HS-5 (cell line): ENCODE data around the gene DPEP3.

Source experiments
- DNase-seq: peaks from one replicate; pipeline ENCODE4 v3.0.0-alpha.2; 2012; ENCODE audit warnings: low read depth

DPEP3 gene

DNA sequence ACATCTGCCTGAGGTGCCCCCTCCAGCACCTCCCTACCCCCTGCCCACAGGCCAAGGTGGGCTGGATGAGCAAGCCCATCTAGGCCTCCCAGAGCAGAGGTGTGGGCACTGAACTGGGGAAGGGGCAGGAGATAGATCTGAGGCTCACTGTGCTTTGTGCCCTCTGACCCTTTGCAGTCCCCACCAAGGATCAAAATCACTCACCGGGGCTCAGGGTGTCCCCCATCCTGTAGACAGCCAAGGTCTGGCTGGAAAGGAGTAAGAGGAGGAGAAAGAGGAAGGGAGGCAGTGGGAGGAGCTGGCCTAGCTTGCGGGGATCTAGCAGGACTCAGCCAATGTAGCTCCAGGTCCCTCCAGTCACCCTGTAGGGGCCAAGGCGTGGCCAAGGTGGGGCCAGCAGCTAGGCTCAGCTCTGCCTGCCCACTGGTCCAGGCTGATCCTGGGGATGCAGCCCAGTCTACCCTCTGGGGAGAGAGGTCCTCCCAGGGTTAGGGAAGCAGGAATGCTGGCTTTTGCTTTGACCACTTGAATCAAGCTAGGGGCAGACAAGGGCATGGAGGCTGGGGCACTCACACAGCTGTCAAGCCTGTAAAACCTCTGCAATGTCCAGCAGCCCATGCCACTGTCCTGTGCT is 13.6 kb downstream of the DPEP3 start:
- DNase-seq: no peak

DNA sequence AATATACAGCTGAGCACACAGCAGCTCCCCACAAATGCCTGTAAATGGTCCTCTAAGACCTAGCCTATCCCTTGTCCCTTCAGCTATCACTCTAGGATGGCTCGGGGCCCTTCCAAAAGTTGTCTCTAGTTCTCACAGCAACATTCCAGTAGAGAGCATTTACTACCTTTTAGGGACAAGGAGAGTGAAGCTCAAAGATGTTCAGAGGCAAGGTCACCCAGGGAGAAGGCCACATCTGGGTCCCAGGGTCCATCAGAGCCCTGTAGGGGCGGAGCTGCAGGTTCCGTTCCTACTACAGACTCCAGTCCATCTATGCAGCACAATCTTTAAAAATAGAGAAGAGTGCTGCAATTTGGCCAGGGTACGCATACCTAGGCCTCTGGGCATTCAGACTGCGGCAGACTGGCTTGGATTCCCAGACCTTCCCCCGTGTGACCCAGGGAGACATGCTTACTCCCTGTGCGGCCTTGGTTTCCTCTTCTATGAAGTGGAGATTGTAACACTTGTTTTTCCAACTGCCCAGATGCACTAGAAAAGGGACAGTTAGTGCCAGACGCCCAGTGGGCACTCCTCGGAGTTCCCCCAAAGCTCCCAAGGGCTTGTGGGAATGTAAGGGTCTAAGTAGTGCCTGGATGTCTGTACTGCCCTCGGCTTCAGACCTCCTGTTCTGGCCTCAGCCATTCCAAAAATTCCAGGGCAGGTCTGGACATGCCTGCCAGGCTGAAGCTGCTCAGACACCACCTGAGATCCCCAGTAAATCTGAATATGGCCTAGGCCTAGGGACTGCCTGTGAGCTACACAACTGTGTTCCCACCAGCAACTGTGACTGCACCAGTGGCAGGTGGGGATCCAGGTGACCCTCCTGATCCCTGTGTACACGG is 14.4 kb downstream of the DPEP3 start:
- no peak for DNase-seq

DNA sequence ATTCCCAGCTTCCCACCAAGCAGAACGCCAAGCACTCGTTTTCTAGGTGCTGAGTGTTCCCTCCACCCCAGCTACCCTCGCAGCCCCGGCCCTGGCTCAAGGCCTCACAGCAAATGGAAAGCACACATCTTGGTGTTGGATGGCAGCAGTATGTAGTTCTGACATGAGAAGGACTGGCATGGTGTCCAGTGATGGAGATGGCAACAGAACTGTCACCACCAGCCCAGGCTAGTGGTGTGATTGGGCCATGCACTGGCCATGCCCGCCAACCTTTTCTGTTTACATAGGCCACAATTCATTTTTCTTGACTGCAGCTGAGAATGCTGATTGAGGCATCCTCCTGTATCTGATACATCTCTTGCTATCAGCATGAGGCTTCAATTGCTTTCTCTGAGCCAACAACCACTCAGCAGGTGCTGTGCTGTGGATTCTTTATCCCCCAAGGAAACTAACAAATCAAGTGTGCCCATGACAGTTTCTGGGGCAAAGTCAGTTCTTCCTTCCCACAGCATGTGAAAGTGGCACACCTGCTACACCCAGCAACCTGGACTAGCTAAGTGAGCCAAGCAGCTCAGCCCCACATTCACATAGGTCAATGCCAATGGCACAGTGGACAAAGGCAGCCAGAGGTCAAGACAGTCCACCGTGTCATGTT is 15.7 kb downstream of the DPEP3 start:
- DNase-seq: no peak

DNA sequence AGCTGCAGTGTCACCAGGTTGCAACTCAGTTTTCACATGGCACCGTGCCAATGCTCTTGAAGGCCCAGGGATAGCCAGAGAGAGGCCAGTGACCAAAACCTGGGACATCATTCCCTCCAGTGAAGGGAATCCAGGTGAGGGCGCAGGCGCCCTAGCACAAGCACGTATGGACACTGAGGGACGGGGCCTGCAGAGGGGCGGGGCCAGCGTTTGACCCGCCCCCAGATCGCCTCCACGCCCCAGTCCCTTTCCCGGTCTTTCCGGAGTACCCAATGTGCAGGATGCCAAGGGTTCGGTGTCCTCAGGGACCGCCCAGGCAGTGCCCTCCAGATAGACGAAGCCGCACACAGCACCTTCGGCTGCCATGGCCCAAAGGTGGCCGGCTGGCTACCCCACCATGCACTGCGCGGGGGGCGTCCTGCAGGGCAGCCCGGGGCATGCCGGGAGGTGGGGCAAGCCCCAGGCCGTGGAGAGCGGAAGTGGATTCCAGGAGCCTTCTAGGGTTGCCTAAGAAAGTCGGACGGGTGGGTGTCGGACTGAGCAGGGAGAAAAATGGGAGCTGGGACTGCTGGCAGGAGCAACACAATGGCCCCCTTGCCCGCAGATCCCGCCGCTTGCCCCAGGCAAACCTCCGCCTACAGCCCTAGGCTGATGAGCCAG is 16.5 kb downstream of the DPEP3 start:
- DNase-seq: no peak

DNA sequence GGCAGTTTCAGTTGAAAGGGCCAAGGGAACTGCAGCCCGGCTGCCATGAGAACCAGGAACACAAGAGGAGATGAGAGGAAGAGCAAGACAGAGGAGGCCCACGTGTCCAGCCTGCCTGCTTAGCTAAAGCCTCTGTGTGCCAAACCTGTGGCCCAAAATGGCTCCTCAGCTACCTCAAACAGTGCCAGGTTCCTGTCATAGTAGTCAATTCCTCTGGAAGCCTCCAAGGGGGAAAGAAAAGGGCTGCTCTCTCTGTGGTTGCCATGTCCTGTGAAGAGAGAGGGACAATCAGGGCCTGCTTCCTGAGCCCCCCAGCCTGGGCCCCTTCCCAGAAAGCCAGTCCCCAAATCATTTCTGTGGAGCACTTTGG is 17.0 kb downstream of the DPEP3 start:
- no peak for DNase-seq

DNA sequence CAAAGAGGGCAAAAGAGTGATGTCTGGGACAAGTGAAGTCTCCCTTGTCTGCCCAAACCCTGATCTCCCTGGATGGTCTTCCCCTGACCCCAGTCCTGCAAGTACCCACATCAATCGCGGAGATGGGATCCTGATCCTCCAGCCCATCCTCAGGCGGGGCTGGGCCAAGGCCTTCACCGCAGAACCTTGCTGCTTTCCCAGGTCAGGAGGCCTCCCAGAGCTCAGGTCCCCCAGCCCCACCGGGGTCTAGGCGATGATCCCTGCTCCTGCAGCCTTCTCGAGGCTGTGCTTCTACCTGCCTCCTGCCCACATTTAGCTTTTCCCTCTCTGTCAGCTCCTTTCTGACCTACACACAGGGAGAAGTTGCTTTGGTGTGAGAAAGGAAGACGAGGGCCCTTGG is 18.2 kb downstream of the DPEP3 start:
- DNase-seq: no peak

DNA sequence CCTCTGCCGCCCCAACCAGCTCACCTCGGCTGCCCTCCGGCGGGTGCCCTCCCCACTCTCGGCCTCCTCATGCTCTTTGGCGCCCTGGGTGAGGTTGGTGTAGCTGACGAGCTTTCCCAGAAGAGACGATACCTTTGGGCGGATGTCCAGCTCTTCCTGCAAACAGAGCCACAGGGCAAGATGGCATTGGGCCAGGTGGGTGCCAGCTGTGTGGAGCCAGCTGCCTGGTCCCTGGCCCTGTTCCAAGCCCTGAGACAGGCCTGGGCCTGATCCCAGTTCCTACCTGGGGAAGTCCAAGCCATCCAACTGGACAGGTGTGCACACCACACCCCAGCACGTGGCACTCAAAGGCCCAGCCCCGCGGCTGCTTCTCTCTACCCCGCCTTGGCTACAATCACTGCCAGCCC is 18.7 kb downstream of the DPEP3 start:
- DNase-seq: no peak

DNA sequence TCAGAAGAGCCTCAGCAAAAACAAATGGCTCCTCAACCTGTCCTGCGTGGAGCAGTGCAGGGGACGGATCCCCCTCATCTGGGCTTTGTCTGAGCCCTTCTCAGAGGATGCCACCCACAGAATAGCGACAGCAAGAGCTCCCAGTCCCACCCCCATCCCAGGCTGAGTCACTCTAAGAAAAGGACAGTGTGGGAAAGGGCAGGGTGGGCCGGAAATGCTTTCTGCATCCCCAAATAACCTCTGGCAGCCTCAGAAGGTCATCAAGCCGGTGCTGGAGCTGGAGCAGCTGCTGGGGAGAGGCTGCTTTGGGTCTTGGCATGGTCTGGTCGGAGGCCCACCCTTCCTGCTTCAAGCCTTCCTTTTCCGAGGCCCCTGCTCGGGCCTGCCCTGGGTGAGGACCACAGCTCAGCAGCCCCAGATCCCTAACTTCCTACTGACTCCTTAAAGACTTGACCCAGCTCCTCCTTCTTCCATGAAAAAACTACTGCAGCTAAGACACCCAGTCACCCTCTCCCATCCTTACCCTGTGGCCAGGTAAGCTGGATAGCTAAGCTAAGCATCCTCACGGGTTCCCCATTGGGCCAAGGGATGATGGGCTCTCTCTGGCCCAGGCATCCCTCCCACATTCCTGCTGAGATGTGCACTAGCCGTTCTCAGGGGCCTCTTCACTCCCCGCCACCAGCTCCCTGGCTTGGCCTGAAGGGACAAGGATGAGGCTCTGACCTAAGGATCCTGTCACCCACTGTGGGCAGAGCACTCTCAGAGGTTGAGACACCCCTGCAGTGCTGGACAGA is 20.6 kb downstream of the DPEP3 start:
- DNase-seq: no peak

DNA sequence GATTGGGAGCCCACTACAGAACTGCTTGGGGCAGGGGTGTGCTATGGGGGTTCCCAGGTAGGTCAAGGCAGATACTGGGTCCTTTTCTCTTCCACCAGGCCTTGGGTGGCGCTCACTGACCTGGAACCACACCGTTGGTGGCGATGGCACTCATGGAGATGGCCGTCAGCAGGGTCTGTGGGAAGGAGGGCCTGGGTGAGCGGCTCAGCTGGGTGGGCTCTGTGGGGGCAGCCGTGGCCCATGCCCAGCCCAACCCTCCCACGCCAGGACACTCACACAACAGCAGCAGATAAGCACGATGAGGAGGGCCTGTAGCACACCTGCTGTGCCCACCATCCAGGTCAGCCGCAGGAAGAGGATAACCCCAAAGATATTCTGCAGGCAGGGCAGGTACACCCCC is 22.7 kb downstream of the DPEP3 start:
- no peak for DNase-seq

DNA sequence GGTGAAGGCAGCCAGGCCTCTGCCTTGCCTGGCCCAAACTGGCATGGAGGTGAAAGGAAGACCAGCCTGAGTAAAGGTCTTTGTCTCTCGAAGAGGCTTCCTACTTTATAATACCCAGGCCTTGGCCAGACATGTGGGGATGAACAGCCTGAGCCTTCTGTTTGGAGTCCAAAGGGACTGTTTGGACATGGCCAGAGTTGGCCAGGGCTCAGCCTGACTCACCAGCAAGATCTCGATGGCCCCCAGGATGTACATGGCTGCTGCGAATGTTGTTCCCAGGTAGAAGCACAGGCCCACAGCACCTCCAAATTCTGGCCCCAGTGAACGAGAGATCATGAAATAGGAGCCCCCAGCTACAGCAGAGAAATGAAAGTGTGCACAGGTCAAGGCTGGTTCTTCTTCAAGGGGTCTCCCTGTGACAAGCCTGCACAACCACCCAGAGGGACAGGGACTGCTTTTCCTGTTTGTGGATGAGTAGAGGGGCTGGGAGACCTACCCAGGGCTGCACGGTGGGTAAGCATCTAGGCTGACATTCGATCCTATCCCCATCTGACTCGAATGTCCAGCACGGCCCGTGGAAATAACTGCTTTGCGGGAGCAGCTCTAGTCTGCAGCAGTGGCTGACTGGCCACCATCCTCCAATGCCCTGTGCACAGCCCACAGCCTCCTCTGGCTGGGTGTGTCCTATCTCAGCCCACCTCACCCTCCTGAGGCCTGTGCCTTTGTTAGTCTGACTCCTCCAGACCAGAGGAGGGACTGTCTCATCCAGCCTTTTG is 25.7 kb downstream of the DPEP3 start:
- no peak for DNase-seq

DNA sequence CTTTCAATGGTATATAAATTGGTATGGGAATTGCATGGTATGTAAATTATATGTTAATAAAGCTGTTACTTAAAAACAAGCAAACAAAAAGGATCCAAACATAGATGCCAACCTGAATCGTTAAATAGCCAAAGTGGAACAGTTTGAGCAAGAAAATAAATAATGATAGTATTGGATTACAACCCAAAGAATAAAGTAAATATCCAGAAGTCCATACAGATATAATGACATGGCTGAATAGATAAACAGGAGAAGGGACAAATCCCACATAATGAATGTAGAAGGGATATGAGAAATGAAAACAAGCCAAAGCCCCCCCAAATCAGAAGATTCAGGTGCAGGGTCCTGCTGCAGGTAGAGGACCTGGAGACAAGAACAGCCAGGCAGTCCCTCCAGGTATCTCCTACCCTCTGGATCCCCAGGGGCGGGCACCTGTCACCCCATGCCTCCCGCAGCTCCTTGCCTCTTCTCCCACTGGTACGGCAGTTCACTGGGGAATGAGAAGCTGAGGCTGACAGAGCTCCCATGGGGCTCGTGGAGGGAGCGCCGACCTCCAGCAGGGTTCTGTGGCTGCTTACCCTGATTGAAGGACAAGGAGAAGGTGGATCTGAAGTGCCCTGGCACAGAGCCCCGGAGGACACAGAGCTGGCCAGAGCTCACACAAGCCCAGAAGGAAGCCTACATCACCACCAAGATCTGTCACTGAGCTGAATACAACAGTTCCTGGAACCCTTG is 26.5 kb downstream of the DPEP3 start:
- DNase-seq: no peak

DNA sequence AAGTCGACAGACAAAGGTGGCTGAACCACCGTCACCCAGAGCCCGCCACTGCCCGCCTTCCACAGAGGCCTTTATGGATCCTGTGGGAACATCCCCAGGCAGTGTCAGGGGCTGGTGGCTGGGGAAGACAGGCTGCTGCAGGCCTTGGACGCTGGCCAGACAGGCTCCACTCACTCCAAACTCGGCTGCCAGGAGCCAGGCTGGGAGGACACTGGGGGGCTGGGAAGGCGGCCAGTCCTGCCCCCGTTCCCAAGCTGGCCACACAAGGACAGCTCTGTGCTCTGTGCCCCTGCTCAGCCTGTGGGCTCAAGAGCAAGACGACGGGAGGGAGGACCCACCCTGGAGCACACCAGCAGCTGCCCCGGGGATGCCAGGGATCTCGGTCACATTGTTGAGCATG is 28.8 kb downstream of the DPEP3 start:
- no peak for DNase-seq

DNA sequence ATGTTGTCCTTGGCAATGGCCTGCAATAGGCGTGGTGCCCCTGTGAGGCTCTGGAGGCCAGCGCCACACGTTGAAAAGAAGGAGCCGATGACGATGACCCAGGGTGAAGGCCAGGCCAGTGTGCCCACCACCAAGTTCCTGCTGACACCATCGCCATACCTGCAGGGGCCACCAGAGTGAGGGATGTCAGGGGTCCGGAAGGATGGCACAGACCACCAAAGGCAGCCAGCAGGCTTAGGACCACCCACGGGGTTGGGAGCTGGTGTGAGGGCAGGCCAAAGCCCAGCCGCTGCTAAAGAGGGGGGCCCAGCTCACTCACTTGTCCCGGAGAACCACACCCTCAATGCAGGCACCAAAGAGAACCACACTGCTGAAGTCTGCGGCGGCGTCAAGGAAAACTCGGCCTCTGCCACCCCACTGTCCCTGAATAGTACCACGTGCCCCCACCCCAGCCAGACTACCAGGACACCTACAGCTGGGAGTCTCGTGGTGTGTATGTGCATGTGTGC is 29.9 kb downstream of the DPEP3 start:
- no peak for DNase-seq

DNA sequence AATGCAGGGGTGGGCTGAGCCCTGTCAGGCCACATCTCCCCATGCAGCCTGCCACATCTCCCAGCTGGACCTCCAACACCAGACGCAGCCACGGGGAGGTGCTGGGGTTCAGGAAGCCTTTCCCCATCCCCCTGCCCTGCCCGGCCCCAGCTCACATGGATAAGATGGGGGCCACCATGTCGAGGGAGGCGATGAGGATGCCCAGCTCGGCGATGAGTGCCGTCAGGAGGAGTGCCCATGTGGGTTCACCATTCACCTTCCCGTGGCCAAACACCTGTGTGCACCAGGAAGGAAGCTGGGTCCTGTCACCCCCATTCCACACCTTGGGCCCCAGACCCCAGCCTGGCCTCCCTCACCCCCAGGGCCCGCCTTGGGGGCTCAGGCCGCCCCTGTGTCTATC is 30.7 kb downstream of the DPEP3 start:
- DNase-seq: no peak

DNA sequence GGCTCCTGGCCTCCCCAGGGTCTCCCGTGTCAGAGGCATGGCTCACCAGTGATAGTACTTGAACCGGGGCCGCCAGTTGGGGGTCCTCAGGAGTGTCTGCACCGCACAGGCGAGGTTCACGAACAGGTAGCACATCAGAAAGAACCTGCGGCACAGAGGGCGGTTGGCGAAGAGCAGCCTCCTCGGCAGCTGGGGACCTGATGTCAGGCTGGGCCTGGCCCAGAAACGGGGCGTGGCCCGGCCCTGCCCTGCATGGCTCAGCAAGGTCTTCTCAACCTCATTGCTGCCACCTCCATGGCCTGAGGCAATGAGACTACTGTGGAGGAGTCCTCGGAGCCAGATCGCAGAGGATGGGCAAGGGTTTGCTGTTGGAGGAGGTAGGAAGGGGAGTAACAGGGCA is 32.3 kb downstream of the DPEP3 start:
- DNase-seq: no peak

DNA sequence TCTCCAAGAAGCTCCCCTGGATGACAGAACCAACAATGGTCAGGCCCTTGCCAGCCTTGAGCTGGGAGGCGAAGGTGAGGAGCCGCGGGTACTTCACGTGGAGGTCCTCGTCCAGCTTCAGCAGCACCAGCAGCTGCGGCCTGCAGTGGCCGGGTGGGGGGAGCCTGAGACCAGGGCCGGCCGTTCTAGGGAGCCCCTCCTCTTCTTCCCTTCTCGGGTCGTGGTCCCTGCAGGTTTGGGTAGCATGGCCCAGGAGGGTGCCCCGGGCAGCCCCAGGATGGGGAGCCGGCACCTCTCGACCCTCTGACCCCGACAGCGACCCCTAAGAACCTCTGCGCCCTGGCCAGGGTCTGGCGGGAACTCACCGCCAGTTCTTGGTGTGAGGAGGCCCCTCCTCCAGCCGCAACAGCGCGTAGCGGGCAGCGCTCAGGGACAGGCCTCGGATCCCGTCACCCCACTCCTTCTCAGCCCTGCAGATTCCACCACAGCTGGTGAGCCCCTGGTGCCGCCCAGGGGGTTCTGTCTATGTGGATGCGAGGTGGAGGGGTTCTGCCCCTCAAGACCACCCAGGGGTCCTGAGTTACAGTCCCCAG is 33.2 kb downstream of the DPEP3 start:
- no peak for DNase-seq

DNA sequence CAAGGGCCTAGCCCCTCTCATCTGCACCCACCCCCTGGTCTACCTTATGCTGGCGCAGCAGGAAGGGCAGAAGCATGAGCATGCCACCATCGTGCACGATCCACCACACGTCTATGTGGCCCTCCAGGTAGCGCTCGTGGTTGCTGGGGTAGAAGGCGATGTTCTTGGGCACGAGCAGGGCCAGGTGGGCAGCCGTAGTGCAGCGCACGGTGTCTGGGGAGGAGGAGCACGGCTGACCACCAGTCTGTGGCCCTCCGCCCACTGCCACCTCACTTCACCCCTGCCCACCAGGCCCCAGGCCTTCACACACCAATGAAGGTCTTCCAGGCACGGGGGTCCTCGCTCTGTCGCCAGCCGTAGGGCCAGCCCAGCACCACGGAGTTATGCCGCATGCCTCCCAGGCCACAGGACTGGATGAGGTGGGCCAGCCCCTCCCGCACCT is 34.1 kb downstream of the DPEP3 start:
- no peak for DNase-seq

DNA sequence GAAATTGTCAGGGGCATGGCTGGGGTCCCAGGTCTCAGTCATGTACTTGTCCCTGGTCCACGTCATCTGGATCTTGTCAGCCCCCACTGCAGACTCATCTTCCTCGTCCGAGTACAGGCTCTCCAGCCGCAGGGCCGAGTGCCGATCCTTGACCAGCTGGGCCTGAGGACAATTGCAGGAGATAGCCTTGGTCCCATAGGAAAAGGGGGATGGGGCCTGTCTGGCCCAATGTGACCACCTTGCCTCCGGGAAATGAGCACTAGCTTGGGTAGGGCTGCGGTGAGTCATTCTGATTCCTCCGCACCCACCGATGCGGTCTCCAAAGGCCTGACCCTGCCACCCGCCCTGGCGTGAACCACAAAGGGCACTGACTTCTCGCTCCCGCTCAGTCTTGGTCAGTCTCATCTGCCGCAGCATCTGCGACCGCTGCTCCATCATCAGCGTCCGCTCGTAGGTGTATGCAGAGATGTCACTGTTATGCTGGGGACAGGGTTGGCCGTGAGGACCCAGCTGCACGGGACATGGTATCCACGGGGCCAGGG is 34.8 kb downstream of the DPEP3 start:
- DNase-seq: no peak

DNA sequence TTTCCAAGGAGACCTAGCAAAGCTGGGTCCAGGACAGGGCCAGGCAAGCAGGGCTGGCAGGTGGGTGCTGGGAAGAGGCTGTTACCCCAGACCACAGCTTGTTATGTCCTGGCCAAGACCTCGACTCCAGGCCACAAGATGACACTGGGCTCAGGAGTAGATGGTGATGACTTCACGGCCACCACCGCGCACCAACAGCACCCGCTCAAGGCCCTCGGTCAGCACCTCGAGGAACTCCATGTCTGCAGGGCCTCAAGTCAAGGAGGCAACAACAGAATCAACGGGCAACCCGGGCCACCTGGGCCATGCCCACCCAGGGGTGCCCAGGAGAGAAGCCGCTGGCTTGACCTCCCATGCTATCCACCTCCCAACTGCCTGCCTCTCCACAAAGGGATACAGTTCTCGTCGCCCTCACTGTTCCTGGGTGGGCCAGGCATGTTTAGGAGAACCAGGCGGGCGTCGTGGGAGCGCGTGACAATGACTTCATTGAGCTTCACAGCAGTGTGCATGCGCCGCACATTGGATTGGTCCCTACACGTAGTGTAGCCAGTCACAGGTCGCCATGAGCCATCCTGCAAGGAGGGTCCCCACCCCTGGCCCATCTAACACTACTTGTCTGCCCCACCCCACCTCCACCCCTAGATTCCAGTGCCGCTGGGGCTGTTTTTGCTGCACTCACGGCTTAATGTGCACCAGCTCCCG is 35.5 kb downstream of the DPEP3 start:
- DNase-seq: no peak
